HG03103 (cell line): ENCODE measurements around the gene PTGES.
"Not testable (repeated sequence)": the region's sequence is repeated elsewhere in the genome, so short reads cannot be mapped to it uniquely, and the experiment has no call there.

Experiments
- ATAC-seq: cut with Tn5 transposase; IDR thresholded peaks from one replicate; pipeline ENCODE4 v1.9.1; 2021; ENCODE audit warnings: low read depth; ENCODE audit not compliant: unreplicated experiment

PTGES gene

GRCh38 chr9:129773262-129774048 is 20.6 kb upstream of the PTGES start:
- no peak for ATAC-seq

GRCh38 chr9:129770741-129771140 is 17.9 kb upstream of the PTGES start:
- ATAC-seq, result no peak

GRCh38 chr9:129769669-129770068 is 16.8 kb upstream of the PTGES start:
- ATAC-seq, result no peak

- ATAC-seq, result no peak
Measured at GRCh38 chr9:129768486-129768885, 15.6 kb upstream of the PTGES start.

- no peak for ATAC-seq
Measured at GRCh38 chr9:129765764-129766317, 13.0 kb upstream of the PTGES start.

GRCh38 chr9:129762985-129763926 is 10.4 kb upstream of the PTGES start:
- no peak for ATAC-seq

- not testable (repeated sequence) for ATAC-seq
Measured at GRCh38 chr9:129762370-129762984, 9.6 kb upstream of the PTGES start.

GRCh38 chr9:129761901-129762369 is 9.1 kb upstream of the PTGES start:
- ATAC-seq, result no peak

GRCh38 chr9:129761293-129761900 is 8.6 kb upstream of the PTGES start:
- no peak for ATAC-seq

- ATAC-seq, result not testable (repeated sequence)
Measured at GRCh38 chr9:129760784-129761183, 7.9 kb upstream of the PTGES start.

- ATAC-seq, result no peak
Measured at GRCh38 chr9:129759804-129760502, 7.1 kb upstream of the PTGES start.

- no peak for ATAC-seq
Measured at GRCh38 chr9:129759319-129759718, 6.5 kb upstream of the PTGES start.

GRCh38 chr9:129757045-129757444 is 4.2 kb upstream of the PTGES start:
- ATAC-seq, result no peak

GRCh38 chr9:129756191-129756590 is 3.3 kb upstream of the PTGES start:
- ATAC-seq, result no peak

- no peak for ATAC-seq
Measured at GRCh38 chr9:129755151-129755550, 2.3 kb upstream of the PTGES start.

GRCh38 chr9:129751841-129752801 is 721 bp downstream of the PTGES start:
- ATAC-seq, result no peak

- no peak for ATAC-seq
Measured at GRCh38 chr9:129750013-129750638, 2.7 kb downstream of the PTGES start.

GRCh38 chr9:129749575-129749974 is 3.3 kb downstream of the PTGES start:
- no peak for ATAC-seq
